ENCODE results near the gene DIP2C.

DIP2C gene

GRCh38 chr10:477620-478019 is 211.8 kb downstream of the DIP2C start:
- DNase-seq (ENCODE audit: insufficient read length) (no peak), FAIRE-seq (no peak)
- TF ChIP-seq POLR2A (IDR thresholded peaks at IDR 0.05; ENCODE audit: low read depth, low read length) = no peak
- TF ChIP-seq POLR2AphosphoS5 (IDR thresholded peaks at IDR 0.05; ENCODE audit: low read depth, low read length) = no peak
- TF ChIP-seq TAF1 (IDR thresholded peaks at IDR 0.05; ENCODE audit: borderline replicate concordance, low read depth, low read length) = no peak

DNA sequence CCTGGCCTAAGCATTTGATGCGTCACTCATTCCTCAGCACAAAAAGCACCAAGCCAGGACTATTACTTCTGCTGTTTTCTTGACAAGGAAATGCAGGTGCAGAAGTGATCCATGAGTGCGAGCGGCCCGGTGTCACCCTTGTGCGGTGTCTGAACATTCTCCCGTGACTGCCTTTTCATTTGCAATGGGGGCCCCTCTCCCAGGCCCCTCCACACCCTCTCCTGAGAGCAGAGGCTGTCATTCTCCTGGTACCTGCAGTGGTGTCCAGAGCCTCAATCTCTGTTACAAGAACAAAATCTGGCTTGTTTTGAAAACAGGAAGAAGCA is 213.1 kb downstream of the DIP2C start:
- TF ChIP-seq TAF1 (IDR thresholded peaks at IDR 0.05; ENCODE audit: borderline replicate concordance, low read depth, low read length) (no peak), POLR2A (IDR thresholded peaks at IDR 0.05; ENCODE audit: low read depth, low read length) (no peak), POLR2AphosphoS5 (IDR thresholded peaks at IDR 0.05; ENCODE audit: low read depth, low read length) (no peak)
- DNase-seq (ENCODE audit: insufficient read length) (no peak), FAIRE-seq (no peak)

- DNase-seq (ENCODE audit: insufficient read length) = no peak
- TF ChIP-seq POLR2AphosphoS5 (IDR thresholded peaks at IDR 0.05; ENCODE audit: low read depth, low read length) (no peak), POLR2A (IDR thresholded peaks at IDR 0.05; ENCODE audit: low read depth, low read length) (no peak), TAF1 (IDR thresholded peaks at IDR 0.05; ENCODE audit: borderline replicate concordance, low read depth, low read length) (no peak)
- FAIRE-seq = no peak
These were observed 213.6 kb downstream of the DIP2C start for GRCh38 chr10:475709-476454.

- no peak for FAIRE-seq
- DNase-seq (ENCODE audit: insufficient read length) = no peak
- no peak for TF ChIP-seq POLR2A (IDR thresholded peaks at IDR 0.05; ENCODE audit: low read depth, low read length)
- TF ChIP-seq POLR2AphosphoS5 (IDR thresholded peaks at IDR 0.05; ENCODE audit: low read depth, low read length) = no peak
- no peak for TF ChIP-seq TAF1 (IDR thresholded peaks at IDR 0.05; ENCODE audit: borderline replicate concordance, low read depth, low read length)
These were observed 214.5 kb downstream of the DIP2C start for GRCh38 chr10:474946-475345.

DNA sequence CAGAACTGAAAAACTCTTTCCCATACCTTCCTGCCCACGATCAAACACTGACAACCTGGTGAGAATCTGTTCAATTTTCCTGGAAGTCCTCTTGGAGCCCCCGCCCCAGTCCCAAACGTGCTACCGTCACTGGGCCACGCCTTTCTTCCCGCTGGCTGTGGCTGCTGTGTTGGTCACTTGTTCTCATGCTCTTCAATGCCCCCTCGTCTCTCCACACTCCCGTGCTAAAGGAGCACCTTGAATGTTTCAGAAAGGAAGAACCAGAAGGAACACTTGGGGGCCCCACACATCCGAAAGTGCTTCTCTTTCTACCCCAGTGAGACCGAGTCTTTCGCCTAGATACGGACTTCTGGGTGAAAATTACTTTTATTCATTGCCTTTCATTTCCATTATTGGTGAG is 215.1 kb downstream of the DIP2C start:
- DNase-seq (ENCODE audit: insufficient read length) (no peak), FAIRE-seq (no peak)
- no peak for TF ChIP-seq POLR2A (IDR thresholded peaks at IDR 0.05; ENCODE audit: low read depth, low read length)

DNA sequence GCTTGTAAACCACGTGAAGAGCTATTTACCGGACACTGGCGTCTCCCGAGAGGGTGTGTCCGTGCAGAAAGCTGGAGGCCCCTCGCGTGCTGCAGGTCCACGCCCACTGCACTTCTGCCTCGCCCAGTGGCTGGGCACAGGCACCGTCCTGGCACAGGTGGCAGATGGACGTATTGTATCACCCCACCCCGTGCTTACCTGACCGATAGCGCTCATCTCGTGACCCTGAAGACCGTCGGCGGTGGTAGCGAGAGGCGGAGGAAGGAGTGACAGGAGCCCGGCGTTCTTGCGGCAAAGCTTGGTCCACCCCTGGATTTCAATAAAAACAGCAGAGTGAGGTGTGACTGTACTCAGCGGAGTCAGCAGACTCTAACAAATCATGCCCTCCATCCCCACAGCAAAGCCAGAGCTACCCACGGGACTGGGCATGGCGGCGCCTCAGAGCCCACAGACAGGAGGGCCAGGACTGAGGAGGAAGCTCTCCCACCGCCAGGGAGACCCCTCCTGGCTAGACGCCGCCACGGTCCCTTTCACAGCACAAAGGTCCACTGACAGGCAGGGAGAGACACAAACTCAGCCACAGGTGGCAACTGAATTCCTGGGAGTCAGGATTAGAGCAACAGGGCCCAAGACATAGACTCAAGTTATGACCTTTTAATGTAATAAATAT is 217.1 kb downstream of the DIP2C start:
- TF ChIP-seq TAF1 (IDR thresholded peaks at IDR 0.05; ENCODE audit: borderline replicate concordance, low read depth, low read length) = no peak
- no peak for TF ChIP-seq POLR2AphosphoS5 (IDR thresholded peaks at IDR 0.05; ENCODE audit: low read depth, low read length)
- TF ChIP-seq POLR2A (IDR thresholded peaks at IDR 0.05; ENCODE audit: low read depth, low read length) = no peak
- no peak for DNase-seq (ENCODE audit: insufficient read length)
- FAIRE-seq = no peak

DNA sequence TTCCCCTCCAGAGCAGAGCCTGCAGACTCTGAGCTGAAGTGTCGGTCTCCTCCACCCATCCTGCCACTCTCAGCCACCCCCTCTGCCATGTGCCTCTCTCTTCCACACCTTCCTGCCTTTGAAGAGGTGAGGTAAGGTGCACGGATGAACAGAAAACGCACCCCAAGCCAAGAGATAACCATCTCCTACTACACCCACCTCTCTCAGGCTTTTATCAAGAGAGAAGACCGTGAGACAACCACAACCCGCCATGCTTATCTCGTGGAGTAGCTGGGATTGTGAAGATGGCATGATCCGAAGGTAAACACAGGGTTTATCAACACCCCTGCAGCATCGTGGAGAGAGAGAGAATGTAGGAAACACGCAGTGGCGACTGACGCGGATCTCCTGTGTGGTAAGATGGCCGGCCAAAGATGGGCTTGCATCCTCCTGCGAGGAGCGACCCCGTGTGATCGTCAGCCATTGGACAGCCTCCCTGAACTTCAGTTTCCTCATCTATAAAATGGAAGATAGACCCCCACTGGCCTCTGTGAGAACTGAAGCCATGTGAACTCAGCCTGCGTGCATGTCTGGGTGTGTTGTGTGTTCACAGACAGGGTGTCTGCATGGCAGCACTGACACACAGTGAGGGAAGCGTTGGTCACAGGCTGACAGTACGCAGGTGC is 219.0 kb downstream of the DIP2C start:
- FAIRE-seq = no peak
- TF ChIP-seq TAF1 (IDR thresholded peaks at IDR 0.05; ENCODE audit: borderline replicate concordance, low read depth, low read length) (no peak), POLR2A (IDR thresholded peaks at IDR 0.05; ENCODE audit: low read depth, low read length) (no peak), POLR2AphosphoS5 (IDR thresholded peaks at IDR 0.05; ENCODE audit: low read depth, low read length) (no peak)
- no peak for DNase-seq (ENCODE audit: insufficient read length)

DNA sequence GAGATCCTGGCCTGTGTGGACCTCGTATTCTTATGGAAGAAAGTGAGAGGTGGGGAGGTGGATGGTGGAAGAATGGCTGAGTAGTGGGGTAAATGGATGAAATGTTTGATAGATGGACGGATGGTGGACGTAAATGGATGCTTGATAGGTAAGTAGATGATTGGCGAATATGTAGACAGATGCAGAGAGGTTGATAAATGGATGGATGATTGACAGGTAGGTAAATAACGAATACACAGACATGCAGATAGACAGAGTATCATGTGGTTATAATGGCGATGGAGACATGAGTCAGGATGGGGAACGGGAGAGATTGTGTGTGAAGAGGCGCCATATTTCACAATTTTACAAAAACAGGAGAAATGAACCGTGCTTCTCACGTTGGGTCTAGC is 219.5 kb downstream of the DIP2C start:
- FAIRE-seq (no peak), DNase-seq (ENCODE audit: insufficient read length) (no peak)
- TF ChIP-seq POLR2AphosphoS5 (IDR thresholded peaks at IDR 0.05; ENCODE audit: low read depth, low read length) = no peak
- TF ChIP-seq POLR2A (IDR thresholded peaks at IDR 0.05; ENCODE audit: low read depth, low read length) = no peak

DNA sequence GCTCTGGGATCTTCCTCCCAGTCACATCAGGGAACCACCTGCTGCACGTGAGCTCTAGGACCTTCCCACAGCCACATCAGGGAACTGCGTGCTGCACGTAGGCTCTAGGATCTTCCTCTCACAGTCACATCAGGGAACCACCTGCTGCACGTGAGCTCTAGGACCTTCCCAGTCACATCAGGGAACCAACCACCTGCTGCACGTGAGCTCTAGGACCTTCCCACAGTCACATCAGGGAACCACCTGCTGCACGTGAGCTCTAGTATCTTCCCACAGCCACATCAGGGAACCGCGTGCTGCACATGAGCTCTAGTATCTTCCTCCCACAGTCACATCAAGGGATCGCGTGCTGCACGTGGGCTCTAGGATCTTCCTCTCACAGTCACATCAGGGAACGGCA is 229.7 kb downstream of the DIP2C start:
- TF ChIP-seq POLR2AphosphoS5 (IDR thresholded peaks at IDR 0.05; ENCODE audit: low read depth, low read length) = no peak
- no peak for TF ChIP-seq TAF1 (IDR thresholded peaks at IDR 0.05; ENCODE audit: borderline replicate concordance, low read depth, low read length)
- DNase-seq (ENCODE audit: insufficient read length) (no peak), FAIRE-seq (no peak)

DNA sequence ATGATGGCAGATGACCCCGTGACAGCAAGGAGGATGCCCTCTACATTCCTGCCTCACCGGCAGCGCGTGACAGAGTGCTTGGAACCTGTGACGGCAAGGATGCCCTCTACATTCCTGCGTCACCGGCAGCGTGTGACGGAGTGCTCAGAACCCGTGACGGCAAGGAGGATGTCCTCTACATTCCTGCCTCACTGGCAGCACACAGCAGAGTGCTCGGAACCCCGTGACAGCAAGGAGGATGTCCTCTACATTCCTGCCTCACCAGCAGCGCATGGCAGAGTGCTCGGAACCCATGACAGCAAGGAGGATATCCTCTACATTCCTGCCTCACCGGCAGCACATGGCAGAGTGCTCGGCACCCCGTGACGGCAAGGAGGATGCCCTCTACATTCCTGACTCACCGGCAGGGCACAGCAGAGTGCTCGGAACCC is 231.0 kb downstream of the DIP2C start:
- FAIRE-seq = no peak
- TF ChIP-seq TAF1 (IDR thresholded peaks at IDR 0.05; ENCODE audit: borderline replicate concordance, low read depth, low read length) (no peak), POLR2A (IDR thresholded peaks at IDR 0.05; ENCODE audit: low read depth, low read length) (no peak), POLR2AphosphoS5 (IDR thresholded peaks at IDR 0.05; ENCODE audit: low read depth, low read length) (no peak)
- DNase-seq (ENCODE audit: insufficient read length) = no peak

DNA sequence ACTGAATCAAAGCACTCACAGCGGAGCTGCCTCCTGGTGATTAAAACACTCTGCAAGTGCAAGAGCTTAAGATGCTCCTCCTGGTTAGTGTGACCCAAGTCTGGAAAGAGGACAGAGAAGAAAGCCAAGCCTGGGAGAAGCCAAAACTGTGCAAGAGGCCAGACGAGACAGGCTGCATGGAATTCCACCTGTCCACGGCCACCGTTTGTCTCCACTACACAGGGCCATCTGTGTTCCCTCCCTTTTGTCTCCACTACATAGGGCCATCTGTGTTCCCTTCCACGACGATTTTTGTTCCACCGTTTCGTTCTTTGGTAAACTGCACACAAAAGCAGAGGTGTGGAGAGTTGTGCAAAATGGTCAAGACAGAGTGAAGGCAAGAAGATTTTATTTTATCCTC is 233.0 kb downstream of the DIP2C start:
- no peak for DNase-seq (ENCODE audit: insufficient read length)
- no peak for FAIRE-seq
- TF ChIP-seq POLR2AphosphoS5 (IDR thresholded peaks at IDR 0.05; ENCODE audit: low read depth, low read length) = no peak
- TF ChIP-seq TAF1 (IDR thresholded peaks at IDR 0.05; ENCODE audit: borderline replicate concordance, low read depth, low read length) = no peak
- TF ChIP-seq POLR2A (IDR thresholded peaks at IDR 0.05; ENCODE audit: low read depth, low read length) = no peak

DNA sequence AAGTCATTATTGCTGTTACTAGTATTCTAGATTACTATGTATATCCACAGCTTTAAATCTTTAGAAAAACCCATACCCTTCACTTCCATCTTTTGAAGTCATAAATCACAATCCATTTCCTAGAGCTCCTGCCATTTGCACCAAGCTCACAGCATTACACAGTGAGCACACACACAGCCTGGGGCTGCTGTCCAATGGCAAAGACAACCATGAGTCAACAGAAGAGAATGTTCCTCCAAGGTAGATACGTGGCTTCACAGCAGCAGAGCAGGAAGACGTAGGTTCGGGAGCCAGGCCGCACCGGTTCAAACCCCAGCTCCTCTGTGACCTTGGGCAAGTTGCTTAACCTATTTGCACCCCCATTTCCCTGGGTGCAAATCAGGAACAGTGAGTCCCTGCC is 234.6 kb downstream of the DIP2C start:
- TF ChIP-seq TAF1 (IDR thresholded peaks at IDR 0.05; ENCODE audit: borderline replicate concordance, low read depth, low read length) (no peak), POLR2A (IDR thresholded peaks at IDR 0.05; ENCODE audit: low read depth, low read length) (no peak), POLR2AphosphoS5 (IDR thresholded peaks at IDR 0.05; ENCODE audit: low read depth, low read length) (no peak)
- FAIRE-seq (no peak), DNase-seq (ENCODE audit: insufficient read length) (no peak)

All from GM12892 (cell line).